Measurements from ENCODE around the gene ATG4B.

Gene ATG4B

GRCh38 chr2:241676665-241677064 is 39.2 kb downstream of the ATG4B start:
- no peak overlapping the region for H3K4me3 ChIP-seq (ENCODE audit: low read depth, low read length)
- TF ChIP-seq CTCF (IDR thresholded peaks at IDR 0.05; ENCODE audit: low read depth, low read length), result no peak

GRCh38 chr2:241677392-241677791 is 39.9 kb downstream of the ATG4B start:
- no peak overlapping the region for H3K4me3 ChIP-seq (ENCODE audit: low read depth, low read length)
- no peak for TF ChIP-seq CTCF (IDR thresholded peaks at IDR 0.05; ENCODE audit: low read depth, low read length)

- no peak for TF ChIP-seq CTCF (IDR thresholded peaks at IDR 0.05; ENCODE audit: low read depth, low read length)
- H3K4me3 ChIP-seq (ENCODE audit: low read depth, low read length), result no peak overlapping the region
These were observed 40.8 kb downstream of the ATG4B start for GRCh38 chr2:241678307-241678706.

GRCh38 chr2:241678784-241679540 is 41.5 kb downstream of the ATG4B start:
- H3K4me3 ChIP-seq (ENCODE audit: low read depth, low read length), result no peak overlapping the region
- TF ChIP-seq CTCF (IDR thresholded peaks at IDR 0.05; ENCODE audit: low read depth, low read length), result no peak

- H3K4me3 ChIP-seq (ENCODE audit: low read depth, low read length), result no peak overlapping the region
- no peak for TF ChIP-seq CTCF (IDR thresholded peaks at IDR 0.05; ENCODE audit: low read depth, low read length)
These were observed 42.6 kb downstream of the ATG4B start for GRCh38 chr2:241680044-241680443.

GRCh38 chr2:241680827-241681599 is 43.5 kb downstream of the ATG4B start:
- H3K4me3 ChIP-seq (ENCODE audit: low read depth, low read length), result no peak overlapping the region; the same call in 1 of the 2 replicates

More at GRCh38 chr2:241680827-241681599, 43.5 kb downstream of the ATG4B start:
- TF ChIP-seq CTCF (IDR thresholded peaks at IDR 0.05; ENCODE audit: low read depth, low read length), result no peak

All from WI38 (cell line).